ENCODE data around the gene TLK1.

DNA sequence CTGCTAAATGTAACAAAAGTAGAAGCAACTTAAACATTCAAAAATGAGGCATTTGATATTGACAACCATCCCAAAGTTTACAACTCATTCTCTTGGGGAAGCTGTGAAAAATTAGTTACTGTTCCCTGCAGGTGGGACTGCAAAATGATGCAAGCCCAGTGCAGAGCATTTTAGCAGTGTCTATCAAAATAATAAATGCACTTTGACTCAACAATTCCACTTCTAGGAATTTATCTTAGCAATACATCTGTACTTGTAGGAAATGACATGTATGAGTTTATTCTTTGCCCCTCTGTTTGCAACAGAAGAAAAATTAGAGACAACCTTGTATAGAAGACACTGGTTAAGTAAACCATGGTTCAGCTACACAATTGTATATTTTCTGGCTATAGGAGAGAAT is 48.0 kb upstream of the TLK1 start:
- TF ChIP-seq, protein P1, sequence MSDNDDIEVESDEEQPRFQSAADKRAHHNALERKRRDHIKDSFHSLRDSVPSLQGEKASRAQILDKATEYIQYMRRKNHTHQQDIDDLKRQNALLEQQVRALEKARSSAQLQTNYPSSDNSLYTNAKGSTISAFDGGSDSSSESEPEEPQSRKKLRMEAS (IDR thresholded peaks at IDR 0.05; ENCODE audit: insufficient read depth, insufficient read length) = no peak
- no peak for TF ChIP-seq POLR2A (IDR thresholded peaks at IDR 0.05; ENCODE audit: low read depth, low read length)
- no peak for TF ChIP-seq GATA2 (IDR thresholded peaks at IDR 0.05; ENCODE audit: insufficient read depth, insufficient read length, low read depth, low read length)
- no peak for TF ChIP-seq CTCF (IDR thresholded peaks at IDR 0.05; ENCODE audit: extremely low read depth in 1 of 2, insufficient read depth in 1 of 2, low read depth in 1 of 2, low read length in 2 of 2)

Data from endothelial cell of umbilical vein (primary cell).